Astrocyte of the hippocampus (primary cell): ENCODE results near the gene CCDC171.
A peak's percentile ranks its signal among the peaks of the same experiment; 100 is the strongest.

Experiments used
- DNase-seq: peaks from one replicate; pipeline ENCODE4 v3.0.0; 2011; ENCODE audit warnings: low read depth, low spot score

CCDC171 gene

DNA sequence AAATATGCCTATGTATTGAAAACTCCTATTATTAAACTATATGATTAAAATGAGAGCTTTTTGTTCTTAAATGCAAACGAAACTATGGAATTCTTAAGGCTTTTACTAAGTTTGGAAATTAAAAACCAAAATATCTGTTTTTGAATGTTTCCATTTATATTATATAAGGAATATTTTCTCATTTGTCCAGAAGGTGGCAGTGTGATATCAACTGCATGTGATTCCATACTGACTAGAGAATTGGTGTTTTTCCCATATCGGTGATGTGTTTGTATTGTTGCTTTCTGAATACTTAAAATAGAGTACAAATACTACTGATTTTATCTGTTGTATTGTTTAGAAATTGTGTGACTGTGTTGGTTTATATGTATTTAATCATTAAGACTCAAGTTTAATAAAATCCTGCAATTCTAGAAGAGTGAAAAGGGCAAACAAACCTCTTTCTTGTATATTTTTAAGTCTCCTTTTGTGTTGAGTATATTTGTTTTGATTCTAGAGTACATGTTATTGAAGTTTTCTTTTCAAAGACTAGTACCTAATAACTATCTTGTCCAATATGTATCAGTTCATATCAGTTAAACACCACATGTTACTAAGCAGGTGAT lies 320.8 kb downstream of the CCDC171 start:
- DNase-seq = peak; percentile 76

DNA sequence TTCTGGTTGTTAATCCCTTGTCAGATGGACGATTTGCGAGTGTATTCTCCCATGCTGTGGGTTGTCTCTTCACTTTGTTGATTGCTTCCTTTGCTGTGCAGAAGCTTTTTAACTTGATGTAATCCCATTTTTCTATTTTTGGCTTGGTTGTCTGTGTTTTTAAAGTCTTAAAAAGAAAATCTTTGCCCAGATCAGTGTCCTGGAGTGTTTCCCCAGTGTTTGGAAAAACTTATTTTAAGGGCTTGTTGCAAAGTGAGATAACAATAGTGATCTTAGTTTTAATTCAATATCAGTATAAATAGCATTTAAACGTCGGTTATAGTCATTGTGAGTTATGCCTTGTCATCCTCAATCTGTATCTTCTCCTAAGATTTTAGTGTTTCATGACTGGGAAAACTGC lies 329.5 kb downstream of the CCDC171 start:
- no peak for DNase-seq

DNA sequence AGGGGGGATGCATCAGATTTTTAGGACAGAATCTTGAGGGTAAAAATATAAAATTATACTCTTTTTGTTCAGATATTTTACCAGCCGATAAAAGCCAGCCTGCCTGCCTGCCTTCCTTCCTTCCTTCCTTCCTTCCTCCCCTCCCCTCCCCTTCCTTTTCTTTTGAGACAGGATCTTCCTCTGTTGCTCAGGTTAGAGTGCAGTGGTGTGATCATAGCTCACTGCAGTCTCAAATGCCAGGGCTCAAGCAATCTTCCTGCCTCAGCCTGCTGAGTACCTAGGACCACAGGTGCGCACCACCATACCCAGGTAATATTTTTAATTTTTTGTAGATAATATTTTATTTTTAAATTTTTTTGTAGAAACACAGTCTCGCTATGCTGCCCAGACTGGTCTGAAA lies 330.0 kb downstream of the CCDC171 start:
- DNase-seq = no peak

DNA sequence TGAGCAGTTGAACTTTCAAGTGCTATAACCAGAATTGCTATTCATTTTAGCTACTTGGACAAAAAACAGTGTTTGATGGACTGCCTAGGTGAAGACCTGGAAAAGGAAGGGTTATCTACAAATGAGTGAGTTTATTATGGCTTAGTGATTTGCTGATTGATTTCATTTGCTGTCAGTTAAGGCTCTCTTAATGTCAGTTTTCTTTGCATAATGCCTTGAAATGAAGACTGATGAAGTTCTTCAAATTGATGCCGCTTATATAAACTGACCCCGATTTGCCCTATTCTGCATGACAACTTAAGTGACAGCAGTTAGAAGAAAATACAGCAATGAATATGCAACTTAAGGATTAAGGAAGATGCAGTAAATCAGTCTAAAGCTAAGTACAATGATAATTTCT lies 332.6 kb downstream of the CCDC171 start:
- no peak for DNase-seq

DNA sequence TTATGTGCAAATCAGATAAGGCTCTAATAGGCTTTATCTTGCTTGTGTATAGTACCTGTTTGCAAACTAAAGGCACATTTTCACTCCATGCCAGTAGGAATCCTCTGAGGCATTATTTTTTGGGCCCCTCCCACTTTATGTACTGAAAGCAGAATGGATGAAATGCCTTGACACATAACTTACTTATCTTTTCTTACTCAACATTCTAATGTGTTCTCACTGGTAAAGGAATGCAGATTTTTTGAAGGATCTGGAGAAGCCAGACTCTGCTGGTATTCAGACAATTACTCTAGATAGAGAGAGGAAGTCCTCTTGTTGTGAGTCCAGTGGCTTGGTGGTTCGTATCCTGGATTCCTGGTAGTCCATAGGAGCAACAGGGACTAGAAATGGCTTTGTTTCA lies 336.7 kb downstream of the CCDC171 start:
- peak; percentile 51 for DNase-seq

DNA sequence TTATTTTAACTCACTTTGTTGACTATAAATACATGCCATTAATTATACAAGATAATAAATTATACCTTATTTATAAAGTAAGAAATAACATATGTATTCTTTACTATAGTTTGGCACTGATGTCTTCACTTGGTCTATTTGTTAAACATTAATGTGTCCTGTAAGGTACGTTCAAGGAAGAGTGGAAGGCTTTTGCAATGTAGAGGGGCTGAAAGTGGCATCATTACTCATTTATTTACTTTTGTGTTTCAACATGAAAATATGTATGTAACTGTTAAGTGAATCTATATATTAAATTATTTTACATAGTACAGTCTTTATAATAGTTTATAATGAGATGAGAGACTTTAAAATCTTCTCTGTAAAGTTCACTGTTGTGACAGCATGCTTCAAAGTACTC lies 348.7 kb downstream of the CCDC171 start:
- no peak for DNase-seq

DNA sequence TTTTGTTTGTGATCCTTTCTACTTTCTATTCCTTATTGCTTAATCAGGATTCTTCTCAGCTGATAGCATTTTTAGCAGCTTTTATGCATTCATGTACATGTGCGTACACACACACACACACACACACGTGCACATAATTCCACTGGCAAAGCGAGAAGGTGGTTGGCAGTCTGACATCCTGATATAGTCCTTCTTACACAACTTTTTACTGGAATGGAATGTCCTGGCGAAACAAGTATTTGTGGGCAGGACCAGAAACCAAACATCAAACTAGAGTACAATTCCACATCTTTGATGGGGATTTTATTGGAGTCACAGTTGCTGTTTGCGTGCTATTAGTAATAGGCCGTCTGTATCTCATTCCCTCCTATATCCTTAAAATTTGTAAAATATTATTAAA lies 356.5 kb downstream of the CCDC171 start:
- peak; percentile 72 for DNase-seq

DNA sequence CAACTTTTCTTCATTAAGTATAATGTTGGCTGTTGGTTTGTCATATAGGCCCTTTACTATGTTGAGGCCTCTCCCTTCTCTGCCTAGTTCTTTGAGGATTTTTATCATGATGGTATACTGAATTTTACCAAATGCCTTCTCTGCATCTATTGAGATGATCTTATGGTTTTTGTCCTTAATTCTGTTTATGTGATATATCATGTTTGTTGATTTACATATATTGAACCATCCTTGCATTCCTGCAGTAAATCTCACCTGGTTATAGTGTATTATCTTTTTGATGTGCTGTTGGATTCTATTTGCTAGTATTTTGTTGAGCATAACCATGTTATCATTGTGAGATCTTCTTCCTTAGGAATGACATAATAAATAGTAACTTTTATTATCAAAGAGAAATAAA lies 362.9 kb downstream of the CCDC171 start:
- no peak for DNase-seq

DNA sequence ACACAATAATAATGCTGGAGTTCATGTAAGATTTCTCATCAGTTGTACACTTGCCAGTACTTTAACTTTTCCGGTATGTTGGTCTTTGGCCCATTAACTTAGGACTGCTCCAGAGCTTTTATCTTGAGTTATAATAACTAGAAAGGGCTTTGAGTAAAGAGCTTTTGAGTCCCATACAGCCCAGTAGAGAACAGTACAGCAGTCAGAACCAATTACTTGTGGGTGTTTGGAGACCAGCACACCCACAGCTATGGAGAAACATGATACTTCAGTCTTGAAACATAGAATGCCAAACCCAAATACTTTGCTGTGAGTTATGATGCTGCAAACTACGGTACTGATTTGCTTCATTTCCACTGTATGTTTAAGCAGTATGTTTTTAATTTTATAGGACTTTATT lies 374.3 kb downstream of the CCDC171 start:
- DNase-seq = peak; percentile 10

DNA sequence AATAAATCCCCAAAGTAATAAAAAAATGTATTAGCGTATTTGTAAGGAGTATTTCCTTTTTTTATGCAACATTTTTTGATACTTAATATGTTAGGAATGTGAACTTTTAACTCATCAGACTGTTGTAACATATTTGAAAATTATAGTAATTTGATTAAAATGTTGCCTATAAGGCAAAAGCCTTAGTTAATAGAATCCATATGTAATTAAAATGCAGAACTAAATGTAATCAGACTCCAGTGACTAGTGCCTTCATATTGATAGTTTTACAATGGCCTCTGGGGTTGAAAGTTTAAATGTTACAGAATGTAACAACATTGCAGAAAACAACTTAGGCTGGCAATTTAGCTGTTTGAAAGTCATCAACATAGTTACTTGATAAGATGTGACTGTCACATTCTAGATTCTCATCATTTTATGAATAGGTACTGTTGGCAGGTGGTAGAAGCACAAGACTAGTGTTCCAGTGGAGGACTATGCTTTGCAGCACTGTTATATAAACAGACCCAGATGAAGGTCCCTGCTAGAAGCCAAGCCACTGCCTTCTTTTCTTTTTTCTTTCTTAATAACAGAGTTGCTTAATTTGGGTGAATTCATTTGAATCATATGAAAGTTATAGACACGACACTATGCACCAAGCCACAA lies 382.9 kb downstream of the CCDC171 start:
- DNase-seq = peak; percentile 1

DNA sequence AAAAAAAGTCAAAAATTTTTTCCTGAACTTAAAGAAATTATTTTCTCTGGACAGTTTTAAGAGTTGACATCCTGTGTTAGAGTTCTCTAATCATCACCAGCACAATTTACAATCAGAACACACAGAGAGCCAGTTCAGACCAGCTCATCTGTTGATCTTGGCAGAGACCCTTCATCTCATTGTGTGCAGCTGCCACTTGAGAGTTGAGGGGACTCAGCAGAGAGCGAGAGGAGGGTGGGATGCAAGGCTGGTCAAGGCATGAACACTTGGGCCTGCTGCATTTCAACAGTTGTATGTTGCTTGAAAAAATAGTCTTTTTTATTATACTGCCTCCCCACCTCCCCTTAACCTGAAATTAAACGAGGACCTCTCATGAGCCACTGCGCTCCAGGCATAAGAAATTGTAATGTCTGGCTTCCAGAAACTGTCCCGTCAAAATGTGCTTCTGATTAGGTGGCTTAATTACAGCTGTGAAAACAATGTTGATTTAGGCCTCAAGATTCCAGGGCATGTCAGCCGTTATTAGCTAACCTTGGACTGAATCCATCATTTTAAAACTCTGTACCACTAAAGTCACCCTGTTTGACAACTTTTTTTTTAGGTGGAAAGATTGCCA lies 383.6 kb downstream of the CCDC171 start:
- peak; percentile 59 for DNase-seq

DNA sequence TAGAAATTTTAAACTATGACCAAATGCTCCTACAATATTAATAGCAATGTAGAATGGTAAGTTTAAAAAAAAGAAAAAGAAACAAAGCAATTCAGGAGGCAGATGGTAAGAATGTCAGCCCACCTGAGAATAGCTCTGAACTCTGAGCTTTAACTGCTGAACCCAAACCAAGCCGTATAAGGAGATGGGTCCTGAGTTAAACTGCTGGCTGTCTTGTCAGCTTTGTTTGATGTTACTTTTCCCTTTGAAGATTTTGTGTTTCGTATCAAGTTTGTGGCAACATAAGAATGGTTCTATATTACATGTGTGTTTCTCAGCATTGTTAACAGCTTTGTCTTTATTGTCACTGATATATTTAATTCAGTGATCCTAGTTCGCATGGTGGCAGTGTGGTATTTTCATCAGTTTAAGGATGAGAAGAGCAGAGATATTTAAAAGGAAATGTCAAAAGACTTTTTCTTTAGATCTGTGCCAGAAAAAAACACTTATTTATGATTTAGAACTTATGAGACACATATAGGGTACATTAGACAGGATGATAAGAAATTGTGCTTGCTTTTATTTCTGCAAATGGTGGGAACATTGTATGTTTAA lies 390.1 kb downstream of the CCDC171 start:
- DNase-seq = no peak

DNA sequence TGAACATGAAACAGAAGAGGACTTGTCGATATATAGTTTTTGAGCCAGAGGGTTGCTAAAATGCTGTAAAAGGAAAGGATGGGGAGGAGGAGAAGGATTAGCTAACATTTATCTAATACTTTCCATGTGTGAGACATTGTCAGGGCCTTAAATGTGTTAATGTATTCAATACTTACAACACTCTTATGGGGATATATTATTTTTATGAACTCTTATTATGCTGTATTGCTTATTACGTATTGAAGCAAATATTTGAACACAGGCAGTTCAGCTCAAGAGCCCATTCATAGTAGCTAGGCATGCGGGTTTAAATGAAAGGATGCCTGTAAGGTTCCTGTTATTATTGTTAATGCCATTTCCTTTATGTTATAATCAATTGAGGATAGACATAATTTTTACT lies 391.5 kb downstream of the CCDC171 start:
- DNase-seq = no peak

DNA sequence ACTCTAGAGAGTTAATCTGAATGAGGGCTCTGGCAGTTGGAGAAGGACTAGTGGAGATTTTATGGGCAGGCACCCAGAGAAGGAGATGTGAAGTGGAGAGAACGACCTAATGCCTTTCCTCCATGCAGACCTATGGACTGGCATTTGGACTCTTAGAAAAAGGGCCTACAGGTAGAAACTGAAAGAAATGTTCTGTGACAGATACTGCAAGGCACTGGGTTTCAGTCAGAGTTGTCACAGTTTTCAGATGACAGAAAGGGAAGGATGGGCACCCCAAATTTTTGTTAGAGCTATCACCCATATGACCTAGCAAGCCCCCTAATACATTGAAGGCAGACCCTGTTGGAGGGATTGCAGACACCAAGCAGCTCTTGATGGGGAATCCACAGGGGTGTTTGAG lies 406.8 kb downstream of the CCDC171 start:
- DNase-seq = no peak

DNA sequence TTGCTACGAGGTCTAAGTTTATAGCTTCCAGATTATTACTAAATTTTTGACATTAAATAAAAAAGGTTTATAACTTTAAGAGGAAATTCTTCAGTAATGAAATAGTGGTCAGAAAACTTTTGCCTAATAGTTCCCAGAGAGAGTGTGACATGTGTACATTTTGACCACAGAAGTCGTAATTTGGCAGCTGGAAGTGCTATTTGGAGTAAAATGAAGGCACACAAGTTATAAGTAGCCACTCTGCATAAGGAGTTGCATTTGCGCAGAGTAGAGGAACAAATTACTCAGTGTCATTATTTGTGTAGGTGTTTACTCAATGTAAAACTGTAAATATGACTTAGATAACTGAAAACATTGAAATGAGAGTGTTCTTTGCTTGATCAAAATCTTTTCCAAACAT lies 408.4 kb downstream of the CCDC171 start:
- DNase-seq = no peak

DNA sequence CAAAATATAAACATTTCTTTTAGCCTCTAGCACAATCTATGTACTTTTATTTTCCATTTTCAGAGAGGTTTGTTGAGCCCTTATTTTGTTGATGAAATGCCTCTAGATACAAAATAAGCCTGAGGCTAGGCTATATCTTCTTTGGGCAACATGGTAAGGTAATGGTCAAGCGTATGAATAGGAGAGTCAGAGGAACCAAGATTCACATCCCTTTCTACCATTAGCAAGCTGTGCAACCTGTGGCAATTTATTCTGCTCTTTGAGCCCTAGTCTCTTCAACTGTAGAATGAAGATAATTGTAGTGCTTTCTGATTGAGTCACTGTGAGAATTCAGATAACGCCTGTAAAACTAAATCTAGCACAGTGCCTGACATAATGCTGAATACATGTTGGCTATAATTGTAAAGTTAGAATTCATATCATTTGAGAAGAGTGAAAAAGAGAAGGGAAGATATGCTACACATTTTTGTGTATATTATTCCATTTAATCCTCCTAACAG lies 412.5 kb downstream of the CCDC171 start:
- DNase-seq = peak; percentile 10

DNA sequence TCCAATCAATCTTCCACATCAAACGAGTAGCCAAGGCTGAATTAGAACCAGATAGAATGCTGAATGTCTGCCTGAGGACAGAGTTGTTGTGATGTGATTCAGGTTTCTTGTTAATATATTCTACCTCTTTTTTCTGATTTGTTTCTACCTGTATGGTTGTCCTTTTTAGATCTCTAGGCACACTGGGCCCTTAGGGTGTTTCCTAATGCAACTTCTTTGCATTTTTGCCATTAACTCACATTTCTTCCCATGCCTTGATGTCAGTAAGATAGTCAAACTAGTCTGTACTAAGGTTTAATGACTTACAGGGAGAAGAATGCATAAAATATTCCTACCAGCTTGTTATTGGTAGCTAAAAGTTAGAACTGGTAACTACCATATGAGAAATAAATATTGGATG lies 413.6 kb downstream of the CCDC171 start:
- no peak for DNase-seq

DNA sequence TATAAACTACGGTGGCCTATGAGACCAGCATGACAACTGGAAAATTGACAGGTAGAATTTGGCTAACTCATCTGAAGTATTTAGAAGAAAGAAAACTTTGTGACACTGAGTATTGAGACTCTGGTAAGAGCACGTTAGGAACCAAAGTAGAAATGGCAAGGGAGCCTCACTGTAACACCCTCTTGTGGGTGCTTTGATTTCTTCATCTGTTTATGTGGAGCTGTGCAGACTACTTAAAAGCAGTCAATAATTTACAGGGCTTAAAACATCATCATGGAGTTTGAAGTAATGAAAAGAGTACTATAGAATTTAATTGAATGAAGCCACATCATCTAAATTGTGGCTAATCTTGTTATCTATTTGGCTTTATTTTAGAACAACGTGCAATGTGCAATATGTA lies 414.2 kb downstream of the CCDC171 start:
- no peak for DNase-seq

DNA sequence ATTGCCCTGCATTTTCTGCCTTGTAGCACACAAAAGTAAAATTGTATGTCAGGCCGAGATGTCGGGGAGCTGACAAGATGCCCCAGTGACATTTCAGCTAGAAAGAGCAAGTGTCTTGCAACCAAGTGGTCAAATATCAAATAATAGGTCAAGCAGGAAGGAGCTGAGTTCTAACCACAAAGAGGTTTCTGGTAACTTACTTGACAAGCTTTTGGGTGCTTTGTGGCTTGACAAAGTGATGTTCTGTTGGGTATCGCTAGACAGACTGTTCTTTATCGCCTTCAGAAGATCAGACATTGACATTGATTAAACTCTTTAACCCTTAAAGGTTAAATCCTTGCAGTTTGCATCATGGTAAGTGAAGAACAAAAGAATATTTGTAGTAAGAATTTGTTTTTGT lies 419.9 kb downstream of the CCDC171 start:
- DNase-seq = no peak

DNA sequence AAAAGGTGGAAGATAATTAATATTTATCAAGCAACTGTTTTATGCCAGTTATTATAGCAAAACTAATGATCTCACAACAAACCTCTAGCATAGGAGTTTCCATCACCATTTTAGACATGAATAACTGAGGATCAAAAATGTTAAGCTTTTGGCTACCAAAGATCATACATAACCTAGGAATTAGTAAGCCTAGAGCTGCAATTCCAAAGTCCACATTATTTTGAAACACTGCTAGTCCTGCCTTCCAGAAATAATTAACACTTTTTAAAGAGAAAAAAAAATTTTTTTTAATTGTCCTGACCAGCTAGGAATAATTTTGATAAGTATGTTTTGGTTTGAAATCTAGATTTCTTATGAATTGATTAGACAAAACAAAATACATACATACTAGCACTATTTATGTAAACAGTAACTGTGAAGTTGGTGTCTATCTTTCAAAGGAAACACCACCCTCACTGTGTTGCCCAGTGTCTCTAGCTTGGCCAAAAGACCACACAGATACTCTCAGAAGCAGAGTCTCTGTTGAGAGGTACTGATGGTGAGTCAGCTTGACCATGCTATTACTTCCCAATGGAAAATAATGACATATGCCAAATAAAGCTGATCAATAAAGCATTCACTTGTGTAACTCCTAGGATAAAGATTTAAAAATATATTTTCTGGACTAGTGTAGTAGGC lies 422.4 kb downstream of the CCDC171 start:
- DNase-seq = no peak

DNA sequence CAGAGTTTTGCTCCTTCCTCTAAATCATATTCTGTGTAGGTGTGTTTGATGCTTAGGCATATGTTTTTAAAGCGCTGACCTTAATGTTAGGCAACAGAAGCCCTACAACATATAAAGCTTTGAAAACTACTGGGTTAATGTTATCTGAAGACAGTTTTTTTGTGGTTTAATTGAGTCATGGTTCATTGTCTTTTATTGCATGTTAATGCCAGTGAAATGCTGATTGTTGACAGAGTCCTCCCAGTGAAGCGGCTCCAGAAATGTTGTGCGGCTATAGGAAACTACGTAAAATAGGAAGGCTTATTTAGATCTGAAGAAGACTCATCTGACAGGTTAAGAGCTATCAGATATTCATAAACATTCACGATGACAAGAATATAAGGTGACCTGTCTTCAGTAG lies 424.6 kb downstream of the CCDC171 start:
- DNase-seq = no peak

DNA sequence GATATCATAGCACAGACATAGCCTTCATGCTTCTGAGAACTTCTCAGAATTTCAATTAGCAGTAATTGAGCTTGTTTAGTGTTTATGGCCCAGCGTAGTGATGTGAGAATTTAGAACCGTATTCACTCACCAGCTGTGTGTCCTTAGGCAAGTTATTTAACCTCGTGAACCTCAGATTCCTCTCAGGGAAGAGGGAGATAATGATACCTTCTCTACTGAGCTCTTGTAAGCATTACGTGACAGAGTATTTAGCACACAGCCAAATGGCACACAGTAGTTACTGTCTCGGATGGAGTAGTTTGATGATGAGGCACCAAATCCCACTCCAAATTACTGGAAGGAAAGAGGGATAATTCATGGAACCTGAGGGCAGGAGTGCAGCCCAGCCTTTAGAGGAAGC lies 429.3 kb downstream of the CCDC171 start:
- DNase-seq = no peak
